Stimulated activated CD8-positive, alpha-beta memory T cell treated with anti-CD3 and anti-CD28 coated beads, Interleukin-7, amount 100 ng/mL, for 1 hour (primary cell): Measurements from ENCODE around the gene CPT1C.

Experiments
- DNase-seq, 2 donors: peaks; one replicate each; pipeline ENCODE4 v3.0.0-alpha.2; 2020; ENCODE audit warnings: low read depth in 2 of 2

CPT1C gene

GRCh38 chr19:49681830-49682229 is 9.1 kb upstream of the CPT1C start:
- DNase-seq, result no peak

DNA sequence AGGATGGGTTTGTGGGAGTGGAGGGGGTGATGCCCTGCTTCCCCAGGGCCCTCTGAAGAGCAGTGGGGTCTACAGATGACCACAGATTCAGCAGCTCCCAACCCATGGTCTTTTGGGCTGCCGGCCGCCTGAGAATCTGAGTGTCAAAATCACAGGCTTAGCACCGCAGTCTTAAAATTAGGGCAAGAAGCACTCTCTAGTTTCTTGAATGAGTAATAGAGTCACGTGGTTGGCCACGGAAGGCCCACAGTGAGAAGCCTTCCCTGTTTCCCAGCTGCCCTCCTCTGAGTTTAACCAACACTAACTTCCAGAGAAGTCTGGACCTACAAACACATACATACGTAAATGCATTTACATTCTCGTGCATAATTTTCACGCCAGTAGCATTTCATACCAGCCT is 8.6 kb upstream of the CPT1C start:
- DNase-seq, result no peak

- DNase-seq, result no peak
Observed at GRCh38 chr19:49683814-49684250, 7.1 kb upstream of the CPT1C start.

- no peak for DNase-seq
Observed at GRCh38 chr19:49684251-49684982, 6.5 kb upstream of the CPT1C start.

- DNase-seq, result no peak
Observed at GRCh38 chr19:49684983-49685553, 5.8 kb upstream of the CPT1C start.

GRCh38 chr19:49685845-49686332 is 5.0 kb upstream of the CPT1C start:
- no peak for DNase-seq

GRCh38 chr19:49686503-49687088 is 4.3 kb upstream of the CPT1C start:
- DNase-seq, result no peak

GRCh38 chr19:49687150-49687549 is 3.8 kb upstream of the CPT1C start:
- no peak for DNase-seq

GRCh38 chr19:49687566-49688316 is 3.2 kb upstream of the CPT1C start:
- no peak for DNase-seq

DNA sequence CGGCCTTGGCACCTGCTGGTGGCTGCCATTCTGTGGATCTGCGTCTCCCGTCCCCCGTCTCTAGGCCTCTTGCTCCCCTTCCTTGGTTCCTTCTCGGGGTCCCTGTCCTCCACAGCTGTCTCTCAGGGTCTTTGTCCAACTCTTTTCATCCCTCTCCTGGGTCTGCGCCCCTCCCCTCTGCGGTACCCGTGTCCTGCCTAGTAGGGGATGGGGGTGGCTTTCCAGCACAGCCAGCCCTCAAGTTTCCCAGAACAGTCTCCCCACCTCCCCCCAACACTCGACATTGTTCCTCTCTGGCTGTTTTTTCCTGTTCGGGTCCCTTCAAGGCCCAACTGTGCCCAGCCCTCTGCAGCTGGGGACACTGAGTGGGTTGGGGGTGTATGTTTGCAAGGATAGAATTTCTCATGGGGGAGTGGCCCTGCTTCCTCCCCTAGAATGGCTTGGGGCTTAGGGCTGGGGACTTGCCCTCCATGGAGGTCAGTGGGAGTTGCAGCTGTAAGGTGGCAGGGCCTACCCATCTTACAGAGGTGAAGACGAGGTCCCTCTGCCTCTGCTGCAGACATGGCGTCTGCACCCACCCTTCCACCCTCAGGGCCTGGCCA is 2.3 kb upstream of the CPT1C start:
- DNase-seq, result no peak

DNA sequence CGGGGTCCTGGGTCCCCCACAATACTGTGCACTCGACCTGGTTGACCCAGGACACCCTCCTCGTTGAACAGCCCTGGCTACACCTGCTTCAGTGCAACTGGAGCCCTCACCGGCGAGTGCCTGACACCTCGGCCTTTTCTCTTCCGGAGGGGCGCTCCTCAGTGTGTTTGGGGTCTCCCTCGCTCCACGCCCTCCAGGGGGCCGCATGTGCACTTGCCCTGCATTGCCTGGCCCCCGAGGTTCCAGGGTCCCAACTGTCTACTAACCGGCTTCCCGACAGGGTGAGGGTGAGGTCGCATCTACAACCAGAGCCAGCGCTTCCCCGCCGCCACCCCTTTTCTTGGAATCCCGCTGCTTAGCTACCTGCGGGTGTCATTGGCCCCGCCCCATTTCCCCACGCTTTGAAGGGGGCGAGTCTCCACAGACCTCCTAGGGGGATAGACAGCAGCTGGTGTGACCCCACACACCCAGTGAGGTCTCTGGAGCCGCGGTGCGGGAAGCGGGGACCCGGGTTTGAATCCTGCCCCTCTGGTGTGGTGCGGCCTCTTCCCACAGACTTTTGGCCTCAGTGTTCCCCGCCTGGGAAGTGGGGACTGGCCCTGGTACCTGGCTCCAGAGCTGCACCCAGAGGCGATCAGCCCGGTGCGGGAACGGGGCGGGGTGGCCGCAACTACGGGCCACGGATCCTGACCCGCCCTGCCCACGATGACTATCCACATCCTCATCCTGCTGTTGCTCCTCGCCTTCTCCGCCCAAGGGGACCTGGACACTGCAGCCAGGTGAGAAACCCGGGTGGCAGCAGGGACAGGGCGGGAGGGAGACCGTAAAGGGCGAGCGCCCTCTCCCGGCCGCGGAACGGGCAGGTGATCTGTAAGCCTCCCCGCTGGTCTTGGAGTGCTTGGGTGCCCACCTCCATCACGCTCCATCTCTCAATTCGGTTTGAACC is 1.5 kb upstream of the CPT1C start, which contains the start of gene ADM5:
ADM5 (plus strand) TSS at position 462 of the 946 bp plus-strand sequence; CDS start at position 706, 244 bp downstream.
- no peak for DNase-seq

DNA sequence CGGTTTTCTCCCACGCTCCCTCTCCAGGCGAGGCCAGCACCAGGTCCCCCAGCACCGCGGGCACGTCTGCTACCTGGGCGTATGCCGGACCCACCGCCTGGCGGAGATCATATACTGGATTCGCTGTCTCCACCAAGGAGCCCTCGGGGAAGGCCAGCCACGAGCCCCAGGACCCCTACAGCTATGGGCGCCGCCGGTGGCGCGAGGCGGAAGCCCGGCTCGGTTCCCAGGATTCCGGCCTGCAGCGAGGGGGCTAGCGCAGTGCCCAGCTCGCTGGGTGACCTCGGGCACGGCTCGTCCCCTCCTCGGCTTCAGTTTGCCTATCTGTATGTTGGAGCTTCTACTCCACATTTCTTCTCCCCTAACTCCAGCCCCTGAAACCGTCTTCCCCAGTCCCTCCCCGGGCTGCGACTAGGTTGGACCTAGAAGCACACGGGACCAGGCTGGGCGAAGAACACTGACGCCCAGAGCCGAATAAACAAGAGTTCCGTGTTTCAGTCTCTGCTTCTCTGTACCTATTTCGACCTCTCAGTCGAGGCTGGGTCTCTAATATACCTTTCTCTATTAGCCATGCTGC is 749 bp upstream of the CPT1C start:
- no peak for DNase-seq

DNA sequence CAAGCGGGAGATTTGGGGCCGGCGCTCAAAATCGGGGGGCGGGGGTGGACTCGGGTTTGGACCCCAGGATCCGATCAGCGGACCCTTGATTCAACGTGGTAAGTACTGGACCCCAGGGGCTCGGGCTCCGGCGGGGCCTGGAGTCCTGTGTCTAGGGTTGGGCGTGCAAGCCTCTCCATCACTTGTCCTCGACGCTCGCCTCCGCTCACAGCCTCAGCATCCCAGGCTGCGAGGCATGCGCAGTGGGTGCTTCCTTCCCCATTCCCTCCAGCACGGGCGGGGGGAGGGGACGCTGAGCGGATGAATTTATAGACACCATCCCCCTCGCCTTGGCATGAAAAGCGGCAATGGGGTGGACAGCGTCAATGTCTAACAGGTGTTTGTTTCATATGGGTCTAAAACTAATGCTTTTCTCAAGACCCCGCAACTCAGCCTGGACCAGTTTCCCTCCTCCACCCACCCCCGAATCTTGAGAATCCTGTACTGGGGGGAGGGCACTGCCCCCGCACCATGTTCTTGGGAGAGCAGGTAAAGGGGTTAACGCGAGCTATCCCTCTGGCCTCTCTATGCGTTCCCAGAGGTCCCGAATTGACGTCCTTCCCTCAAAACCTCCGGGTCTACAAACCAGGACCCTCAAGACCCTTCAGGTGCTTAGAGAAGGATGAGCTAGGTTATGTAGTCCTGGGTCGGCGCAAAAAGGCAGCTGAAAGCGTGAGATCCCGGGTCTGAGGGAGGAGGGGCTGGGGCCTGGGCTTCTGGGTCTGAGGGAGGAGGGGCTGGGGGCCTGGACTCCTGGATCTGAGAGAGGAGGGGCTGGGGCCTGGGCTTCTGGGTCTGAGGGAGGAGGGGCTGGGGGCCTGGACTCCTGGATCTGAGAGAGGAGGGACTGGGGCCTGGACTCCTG is 579 bp downstream of the CPT1C start:
- DNase-seq, result no peak

DNA sequence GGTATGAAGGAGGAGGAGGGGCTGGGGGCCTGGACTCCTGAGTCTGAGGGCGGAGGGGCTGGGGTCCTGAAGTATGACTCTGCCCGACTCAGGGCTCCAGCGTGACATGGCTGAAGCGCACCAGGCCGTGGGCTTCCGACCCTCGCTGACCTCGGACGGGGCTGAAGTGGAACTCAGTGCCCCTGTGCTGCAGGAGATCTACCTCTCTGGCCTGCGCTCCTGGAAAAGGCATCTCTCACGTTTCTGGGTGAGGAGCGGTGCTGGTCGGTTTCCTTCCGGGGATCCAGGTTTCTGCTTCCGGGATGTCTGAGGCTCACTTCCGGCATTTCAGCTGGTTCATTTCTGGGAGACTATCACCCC is 1.2 kb downstream of the CPT1C start:
- DNase-seq, result no peak

DNA sequence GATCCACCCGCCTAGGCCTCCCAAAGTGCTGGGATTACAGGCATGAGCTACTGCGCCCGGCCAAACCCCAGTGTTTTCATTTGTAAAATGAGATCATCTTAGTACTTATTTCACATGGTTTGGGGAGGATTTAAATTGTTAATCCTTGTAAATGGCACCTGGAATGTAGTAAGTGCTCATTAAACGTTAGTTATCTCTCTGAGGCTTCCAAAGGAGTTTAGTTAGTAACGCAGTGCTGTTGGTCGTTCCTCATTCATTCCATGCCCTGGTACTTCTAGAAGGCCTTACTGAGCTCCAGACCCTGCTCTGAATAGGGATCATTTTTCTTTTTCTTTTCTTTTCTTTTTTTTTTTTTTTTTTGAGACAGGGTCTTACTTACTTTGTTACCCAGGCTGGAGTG is 5.2 kb downstream of the CPT1C start:
- no peak for DNase-seq

GRCh38 chr19:49696865-49697264 is 5.9 kb downstream of the CPT1C start:
- DNase-seq, result no peak

- no peak for DNase-seq
Observed at GRCh38 chr19:49699364-49699763, 8.4 kb downstream of the CPT1C start.

DNA sequence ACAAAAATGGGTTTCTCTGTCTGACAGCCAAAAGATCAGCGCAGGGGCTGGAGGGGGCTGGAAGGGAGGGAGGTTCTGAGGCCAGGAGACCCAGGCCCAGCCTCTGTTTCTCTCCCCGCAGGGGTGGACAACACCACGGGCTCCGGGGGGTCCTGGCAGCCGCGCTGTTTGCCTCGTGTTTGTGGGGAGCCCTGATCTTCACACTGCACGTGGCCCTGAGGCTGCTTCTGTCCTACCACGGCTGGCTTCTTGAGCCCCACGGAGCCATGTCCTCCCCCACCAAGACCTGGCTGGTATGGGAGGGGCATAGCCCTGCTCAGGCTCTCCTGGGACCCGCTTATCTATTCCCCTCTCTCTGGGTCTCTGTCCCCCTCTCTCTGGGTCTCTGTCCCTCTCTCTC is 9.6 kb downstream of the CPT1C start:
- no peak for DNase-seq

DNA sequence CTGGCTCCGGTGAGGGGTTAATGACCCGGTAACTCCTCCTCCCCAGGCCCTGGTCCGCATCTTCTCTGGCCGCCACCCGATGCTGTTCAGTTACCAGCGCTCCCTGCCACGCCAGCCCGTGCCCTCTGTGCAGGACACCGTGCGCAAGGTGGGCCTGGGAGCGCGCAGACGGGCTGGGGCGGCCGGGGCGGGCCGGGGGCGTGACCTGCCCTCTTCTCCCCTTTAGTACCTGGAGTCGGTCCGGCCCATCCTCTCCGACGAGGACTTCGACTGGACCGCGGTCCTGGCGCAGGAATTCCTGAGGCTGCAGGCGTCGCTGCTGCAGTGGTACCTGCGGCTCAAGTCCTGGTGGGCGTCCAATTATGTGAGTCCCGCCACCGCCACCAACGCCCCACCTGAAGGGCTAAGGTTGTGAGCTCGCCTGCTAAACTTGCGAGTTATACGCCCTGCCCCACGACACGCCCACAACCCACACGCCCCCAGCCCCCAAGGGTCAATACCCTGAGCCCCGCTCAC is 10.4 kb downstream of the CPT1C start:
- DNase-seq, result no peak
